Gastroesophageal sphincter (tissue), 3 donors: ENCODE data around the gene WDR45B.

Experiments
- EP300 ChIP-seq: sonication (generic); formaldehyde crosslinking; IDR thresholded peaks from one replicate; pipeline ENCODE4 v1.6.1; 2017; ENCODE audit warnings: antibody characterized with exemption, mild to moderate bottlenecking
- POLR2A ChIP-seq, 2 donors: fragments of 450-650 bp; IDR thresholded peaks; one replicate each; pipeline ENCODE4 v1.6.1; 2017; ENCODE audit warnings: antibody characterized with exemption in 2 of 2, mild to moderate bottlenecking in 2 of 2, moderate library complexity in 1 of 2
- POLR2AphosphoS5 ChIP-seq: sonication (generic); formaldehyde crosslinking; IDR thresholded peaks from one replicate; pipeline ENCODE4 v1.6.1; 2017; ENCODE audit warnings: antibody characterized with exemption
- TF ChIP-seq, protein P1 (sequence below), 4 experiments: fragments of 200-600 bp in 2 of 4; fragments of 450-650 bp in 2 of 4; sonication (generic) in 1 of 4; IDR thresholded peaks; one replicate each; pipeline ENCODE4 v1.5.1; 2017 to 2019; ENCODE audit warnings: antibody characterized with exemption in 4 of 4, mild to moderate bottlenecking in 2 of 4, moderate library complexity in 2 of 4

DNA sequence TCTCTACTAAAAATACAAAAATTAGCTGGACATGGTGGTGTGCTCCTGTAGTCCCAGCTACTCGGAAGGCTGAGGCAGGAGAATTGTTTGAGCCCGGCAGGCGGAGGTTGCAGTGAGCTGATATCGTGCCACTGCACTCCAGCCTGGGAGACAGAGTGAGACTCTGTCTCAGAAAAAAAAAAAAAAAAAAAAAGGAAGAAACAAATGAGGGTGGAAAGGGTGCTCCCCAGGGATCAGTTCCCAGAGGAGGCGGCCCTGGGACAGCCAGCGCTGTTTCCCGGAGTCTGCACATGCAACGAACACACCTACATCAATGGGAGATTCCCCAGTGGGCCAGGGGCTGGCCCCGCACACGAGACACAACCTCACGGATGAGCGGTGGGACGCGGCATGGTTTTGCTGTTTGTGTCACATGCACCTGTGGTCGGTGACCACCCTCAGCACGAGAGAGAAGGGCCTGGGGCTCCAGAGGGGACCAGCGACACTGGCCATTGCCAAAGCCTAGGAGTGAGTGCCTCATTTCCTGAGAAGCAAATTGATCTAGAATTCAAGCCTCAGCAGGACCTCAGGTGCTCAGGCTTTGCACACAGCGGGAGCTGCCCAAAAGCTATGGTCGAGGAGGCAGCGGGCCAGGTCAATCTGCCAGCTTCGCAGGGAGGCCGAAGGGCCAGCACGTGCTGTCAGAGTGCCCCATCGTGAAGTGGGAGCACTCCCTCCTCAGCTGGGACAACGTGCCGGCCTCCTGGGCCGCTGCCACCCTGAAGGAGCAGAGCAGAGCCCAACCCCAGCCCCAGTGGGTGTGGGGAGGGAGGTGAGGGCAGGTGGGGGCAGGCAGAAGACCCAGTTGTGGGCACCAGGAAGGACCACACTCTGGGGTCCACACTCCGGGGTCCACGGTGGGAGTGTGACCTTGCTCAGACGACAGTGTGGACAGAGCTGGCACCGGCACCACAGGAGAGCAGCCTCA is 13.8 kb upstream of the WDR45B start:
- TF ChIP-seq POLR2AphosphoS5 = no peak
- TF ChIP-seq, protein P1, sequence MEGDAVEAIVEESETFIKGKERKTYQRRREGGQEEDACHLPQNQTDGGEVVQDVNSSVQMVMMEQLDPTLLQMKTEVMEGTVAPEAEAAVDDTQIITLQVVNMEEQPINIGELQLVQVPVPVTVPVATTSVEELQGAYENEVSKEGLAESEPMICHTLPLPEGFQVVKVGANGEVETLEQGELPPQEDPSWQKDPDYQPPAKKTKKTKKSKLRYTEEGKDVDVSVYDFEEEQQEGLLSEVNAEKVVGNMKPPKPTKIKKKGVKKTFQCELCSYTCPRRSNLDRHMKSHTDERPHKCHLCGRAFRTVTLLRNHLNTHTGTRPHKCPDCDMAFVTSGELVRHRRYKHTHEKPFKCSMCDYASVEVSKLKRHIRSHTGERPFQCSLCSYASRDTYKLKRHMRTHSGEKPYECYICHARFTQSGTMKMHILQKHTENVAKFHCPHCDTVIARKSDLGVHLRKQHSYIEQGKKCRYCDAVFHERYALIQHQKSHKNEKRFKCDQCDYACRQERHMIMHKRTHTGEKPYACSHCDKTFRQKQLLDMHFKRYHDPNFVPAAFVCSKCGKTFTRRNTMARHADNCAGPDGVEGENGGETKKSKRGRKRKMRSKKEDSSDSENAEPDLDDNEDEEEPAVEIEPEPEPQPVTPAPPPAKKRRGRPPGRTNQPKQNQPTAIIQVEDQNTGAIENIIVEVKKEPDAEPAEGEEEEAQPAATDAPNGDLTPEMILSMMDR (IDR thresholded peaks at IDR 0.05) = no peak
- TF ChIP-seq EP300 = no peak
- no peak for TF ChIP-seq POLR2A (IDR thresholded peaks at IDR 0.05)
